Coronary artery (tissue), 2 donors: Measurements from ENCODE around the gene NLRP3.
"Not testable (repeated sequence)": the region's sequence is repeated elsewhere in the genome, so short reads cannot be mapped to it uniquely, and the experiment has no call there.

Source experiments
- DNase-seq: peaks from one replicate; pipeline ENCODE4 v3.0.0-alpha.2; 2017; ENCODE audit warnings: low spot score
- H3K27ac ChIP-seq, 2 donors: fragments of 200-600 bp; sonication (generic); one replicate each; pipeline ENCODE4 v1.5.1; 2016 to 2019
- H3K4me3 ChIP-seq: fragments of 200-600 bp; sonication (generic); 2 replicates; pipeline ENCODE4 v1.5.1; 2016; ENCODE audit warnings: mild to moderate bottlenecking, moderate library complexity
- CTCF ChIP-seq: fragments of 200-600 bp; sonication (generic); IDR thresholded peaks from one replicate; pipeline ENCODE4 v1.5.1; 2019; ENCODE audit warnings: antibody characterized with exemption

NLRP3 gene

GRCh38 chr1:247456914-247457639 lies 41.1 kb downstream of the NLRP3 start:
- no peak overlapping the region for H3K27ac ChIP-seq
- DNase-seq = no peak
- no peak for TF ChIP-seq CTCF

GRCh38 chr1:247459507-247459906 lies 43.5 kb downstream of the NLRP3 start:
- Histone ChIP-seq H3K27ac (no peak overlapping the region), H3K4me3 (no peak overlapping the region)
- DNase-seq = no peak
- no peak for TF ChIP-seq CTCF

More at GRCh38 chr1:247456914-247457639, 41.1 kb downstream of the NLRP3 start:
- H3K4me3 ChIP-seq = no peak overlapping the region

GRCh38 chr1:247465796-247466195 lies 49.8 kb downstream of the NLRP3 start:
- H3K27ac ChIP-seq = no peak overlapping the region
- TF ChIP-seq CTCF = no peak
- H3K4me3 ChIP-seq = no peak overlapping the region
- DNase-seq = no peak

- Histone ChIP-seq H3K4me3 (no peak overlapping the region), H3K27ac (no peak overlapping the region)
- no peak for TF ChIP-seq CTCF
- DNase-seq = no peak
Measured at GRCh38 chr1:247467129-247467528, 51.2 kb downstream of the NLRP3 start.

GRCh38 chr1:247468481-247469140 lies 52.6 kb downstream of the NLRP3 start:
- Histone ChIP-seq H3K4me3 (no peak overlapping the region), H3K27ac (no peak overlapping the region)
- DNase-seq = no peak
- TF ChIP-seq CTCF = no peak

- Histone ChIP-seq H3K27ac (no peak overlapping the region), H3K4me3 (no peak overlapping the region)
- TF ChIP-seq CTCF = no peak
- no peak for DNase-seq
Measured at GRCh38 chr1:247469141-247469535, 53.2 kb downstream of the NLRP3 start.

GRCh38 chr1:247470942-247471429 lies 55.0 kb downstream of the NLRP3 start:
- not testable (repeated sequence) for H3K4me3 ChIP-seq, H3K27ac ChIP-seq, DNase-seq
